NCI-H748 (cell line): ENCODE data around the gene HBQ1.
A peak's percentile ranks its signal among the peaks of the same experiment; 100 is the strongest.
"Not testable (repeated sequence)": the region's sequence is repeated elsewhere in the genome, so short reads cannot be mapped to it uniquely, and the experiment has no call there.

Experiments used
- DNase-seq: peaks from one replicate; lab custom pipeline; 2025; ENCODE audit not compliant: unreplicated experiment; lab: John Stamatoyannopoulos, UW

HBQ1 gene

GRCh38 chr16:200388-200787 lies 20.1 kb downstream of the HBQ1 start:
- no peak for DNase-seq

- no peak for DNase-seq
These were observed 23.0 kb downstream of the HBQ1 start for GRCh38 chr16:203246-203645.

- DNase-seq, result not testable (repeated sequence)
These were observed 23.8 kb downstream of the HBQ1 start for GRCh38 chr16:204046-204445.

GRCh38 chr16:209359-209758 lies 29.1 kb downstream of the HBQ1 start:
- not testable (repeated sequence) for DNase-seq

- not testable (repeated sequence) for DNase-seq
These were observed 31.4 kb downstream of the HBQ1 start for GRCh38 chr16:211631-212180.

- no peak for DNase-seq
These were observed 32.7 kb downstream of the HBQ1 start for GRCh38 chr16:212999-213398.

- DNase-seq, result no peak
These were observed 39.8 kb downstream of the HBQ1 start for GRCh38 chr16:220021-220420.

DNA sequence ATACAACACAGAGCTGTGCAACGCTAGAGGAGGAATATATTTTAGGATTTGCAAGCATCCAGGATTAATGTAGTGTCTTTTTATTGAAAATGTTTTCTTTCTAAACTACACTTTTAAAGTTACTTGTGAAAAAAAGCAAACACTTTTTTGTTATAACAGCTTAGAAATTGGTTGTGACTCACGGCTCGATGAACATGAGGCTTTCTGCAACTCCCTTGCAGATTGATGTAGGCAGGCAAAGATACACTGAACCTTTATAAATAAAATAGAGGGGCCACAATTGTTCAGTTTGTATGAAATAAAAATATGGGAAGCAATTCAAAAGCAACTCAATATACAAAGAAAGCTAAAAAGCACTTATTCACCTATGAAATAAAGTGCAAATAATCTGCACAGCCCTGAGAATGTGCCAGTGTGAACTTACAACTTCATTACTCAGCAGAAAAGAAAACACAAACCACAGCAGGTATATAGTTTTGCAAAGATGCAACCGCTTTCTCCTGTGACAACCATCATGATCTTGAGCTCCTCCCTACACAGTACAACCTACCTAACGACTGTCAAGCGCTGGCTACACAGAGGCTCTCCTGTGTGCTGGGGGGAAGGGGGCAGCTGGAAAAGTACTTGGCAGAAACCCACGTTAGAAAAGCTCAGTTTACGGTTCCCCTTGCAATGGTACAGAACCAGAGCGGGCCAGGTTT lies 48.0 kb downstream of the HBQ1 start:
- DNase-seq, result peak; percentile 29

- DNase-seq, result peak; percentile 90
These were observed 48.8 kb downstream of the HBQ1 start, which contains the start of gene LUC7L for GRCh38 chr16:228852-229730. Gene LUC7L, minus strand, starts transcription at chr16:229449. Its CDS starts 110 bp downstream, at chr16:229339.

DNA sequence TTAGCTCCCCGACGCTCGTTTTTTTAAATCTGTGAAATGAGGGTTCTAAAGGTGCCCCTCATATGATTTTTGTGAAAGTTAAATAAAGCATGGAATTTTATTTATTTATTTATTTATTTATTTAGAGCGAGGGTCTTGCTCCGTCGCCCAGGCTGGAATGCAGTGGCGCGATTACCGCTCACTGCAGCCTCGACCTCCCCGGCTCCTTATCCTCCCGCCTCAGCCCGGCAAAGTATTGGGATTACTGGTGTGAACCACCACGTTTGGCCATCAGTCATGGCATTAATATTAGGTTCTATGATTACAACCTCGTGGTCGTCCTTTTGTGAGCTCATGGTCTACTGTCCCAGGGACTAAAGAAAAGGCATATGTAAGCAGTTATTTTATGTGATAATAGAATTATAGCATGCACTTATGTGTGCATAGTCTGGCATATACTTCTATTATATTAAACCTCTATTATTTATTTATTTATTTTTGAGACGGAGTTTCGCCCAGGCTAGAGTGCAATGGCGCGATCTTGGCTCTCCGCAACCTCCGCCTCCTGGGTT lies 49.5 kb downstream of the HBQ1 start:
- DNase-seq, result peak; percentile 22

DNA sequence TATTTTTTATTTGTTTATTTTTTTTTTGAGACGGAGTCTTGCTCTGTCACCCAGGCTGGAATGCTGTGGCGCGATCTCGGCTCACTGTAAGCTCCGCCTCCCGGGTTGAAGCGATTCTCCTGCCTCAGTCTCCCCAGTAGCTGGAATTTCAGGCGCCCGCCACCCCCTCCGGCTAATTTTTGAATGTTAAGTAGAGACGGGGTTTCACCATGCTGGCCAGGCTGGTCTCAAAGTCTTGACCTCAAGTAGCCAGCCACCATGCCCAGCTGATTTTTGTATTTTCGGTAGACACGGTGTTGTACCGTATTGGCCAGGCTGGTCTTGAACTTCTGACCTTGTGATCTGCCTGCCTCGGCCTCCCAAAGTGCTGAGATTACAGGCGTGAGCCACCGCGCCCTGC lies 50.1 kb downstream of the HBQ1 start:
- DNase-seq, result not testable (repeated sequence)
